Gastrocnemius medialis (tissue), 4 donors: ENCODE data around the gene KIF5A. TPM values are rescaled to one million over a fixed set of nuclear protein-coding genes. Genes with fewer than 3 reads are reported as not detected.
A peak's percentile ranks its signal among the peaks of the same experiment; 100 is the strongest.

ENCODE experiments used
- ATAC-seq, 2 donors: fragments of 150-250 bp; one replicate each; pipeline ENCODE4 v1.9.1; 2016
- DNase-seq, 2 donors: peaks; one replicate each; pipeline ENCODE4 v3.0.0-alpha.2; 2019
- H3K27ac ChIP-seq, 4 donors: fragments of 200-600 bp; sonication (generic); 1 replicate in 1 of 4; 2 replicates in 3 of 4; pipeline ENCODE4 v1.5.1; 2016 to 2018; ENCODE audit warnings: mild to moderate bottlenecking in 2 of 4, moderate library complexity in 1 of 4
- H3K27me3 ChIP-seq, 3 donors: fragments of 200-600 bp; sonication (generic) in 2 of 3; 1 replicate in 1 of 3; 2 replicates in 2 of 3; pipeline versions ENCODE4 v1.5.1 to v1.6.0; 2016 to 2019; ENCODE audit warnings: mild to moderate bottlenecking in 1 of 3, moderate library complexity in 1 of 3
- H3K36me3 ChIP-seq, 2 donors: fragments of 200-600 bp; sonication (generic) in 1 of 2; one replicate each; pipeline ENCODE4 v1.5.1; 2017 to 2018
- H3K4me1 ChIP-seq, 2 donors: fragments of 200-600 bp; sonication (generic) in 1 of 2; one replicate each; pipeline ENCODE4 v1.5.1; 2016 to 2017; ENCODE audit warnings: mild to moderate bottlenecking in 2 of 2
- H3K4me3 ChIP-seq, 4 donors: fragments of 200-600 bp; sonication (generic) in 3 of 4; 1 replicate in 1 of 4; 2 replicates in 3 of 4; pipeline ENCODE4 v1.5.1; 2016 to 2019; ENCODE audit warnings: mild to moderate bottlenecking in 2 of 4
- H3K9me3 ChIP-seq, 3 donors: fragments of 200-600 bp; sonication (generic) in 2 of 3; 1 replicate in 1 of 3; 2 replicates in 2 of 3; pipeline ENCODE4 v1.5.1; 2016 to 2019
- CTCF ChIP-seq, 5 experiments: fragments of 450-650 bp in 3 of 5; fragments of 200-600 bp in 2 of 5; sonication (generic) in 2 of 5; IDR thresholded peaks in 4 of 5; conservative IDR thresholded peaks in 1 of 5; 1 replicate in 4 of 5; 2 replicates in 1 of 5; pipeline ENCODE4 v1.5.1; 2016 to 2019; ENCODE audit warnings: antibody characterized with exemption in 5 of 5, mild to moderate bottlenecking in 3 of 5, moderate library complexity in 3 of 5
- POLR2A ChIP-seq, 2 donors: fragments of 450-650 bp; IDR thresholded peaks; one replicate each; pipeline ENCODE4 v1.6.1; 2017; ENCODE audit warnings: antibody characterized with exemption in 2 of 2, mild to moderate bottlenecking in 2 of 2, moderate library complexity in 2 of 2
- in situ Hi-C, 4 donors: fragments of 200-750 bp; cut with MboI; loops; one replicate each; pipeline versions ENCODE4 v1.15.0 to v1.8.0; 2017; ENCODE audit warnings: low sequenced_read_pairs in 4 of 4
- intact Hi-C: fragments of 100-400 bp; cut with DNase I; formaldehyde crosslinking; loops from one replicate; pipeline ENCODE4 v1.15.1; 2023; ENCODE audit warnings: low total_unique reads
- total RNA-seq, 4 donors: library from RNA; depleted of rRNA; stranded (reverse); fragments of >200 nt; gene quantifications; one replicate each; pipeline versions ENCODE4 v1.1.0 to v1.2.3, GENCODE V29; 2016

KIF5A gene
- total RNA-seq, 4 donors from 2014 or later: 0.09 to 0.36 TPM; not detected in 2

- ATAC-seq: no peak
- Histone ChIP-seq H3K4me1 (peaks cover 10 to 14% of the 10 kb centered on the region in 2 donors), H3K27ac (no peak overlapping the region), H3K27me3 (no peaks in the 10 kb centered on the region), H3K36me3 (peaks cover 2 to 94% of the 10 kb centered on the region in 2 donors), H3K9me3 (no peaks in the 10 kb centered on the region), H3K4me3 (no peak overlapping the region)
- TF ChIP-seq POLR2A (IDR thresholded peaks at IDR 0.05) (no peak), CTCF (IDR thresholded peaks at IDR 0.05 in 4 of 5, conservative IDR thresholded peaks at IDR 0.05 in 1 of 5) (no peak)
- intact Hi-C loops: loop anchor here (10.0 kb wide), 2 partner anchors 444 to 894 kb away; partner anchors contain the start of genes BAZ2A and NAB2
- in situ Hi-C loops: no loop called here
- no peak for DNase-seq
These were observed 20.9 kb upstream of the KIF5A start for GRCh38 chr12:57528831-57529555.

- peaks cover 2 to 6% of the 10 kb centered on the region in 2 donors for H3K4me1 ChIP-seq
- intact Hi-C loops: loop anchor here (10.0 kb wide), 2 partner anchors 445 to 895 kb away; partner anchors contain the start of genes BAZ2A and NAB2
- TF ChIP-seq POLR2A (IDR thresholded peaks at IDR 0.05) (no peak), CTCF (IDR thresholded peaks at IDR 0.05 in 4 of 5, conservative IDR thresholded peaks at IDR 0.05 in 1 of 5) (no peak)
- no peak overlapping the region for H3K4me3 ChIP-seq
- peak overlapping the region in 1 of 4 donors; percentile 2 for H3K27ac ChIP-seq
- in situ Hi-C loops: no loop called here
- no peaks in the 10 kb centered on the region for H3K27me3 ChIP-seq
- no peaks in the 10 kb centered on the region for H3K9me3 ChIP-seq
- ATAC-seq (no peak), DNase-seq (no peak)
- H3K36me3 ChIP-seq: peaks cover 2 to 98% of the 10 kb centered on the region in 2 donors
These were observed 20.0 kb upstream of the KIF5A start for GRCh38 chr12:57529831-57530230.

- H3K27ac ChIP-seq: no peak overlapping the region
- no peak overlapping the region for H3K4me3 ChIP-seq
- ATAC-seq (no peak), DNase-seq (no peak)
- in situ Hi-C loops (no loop called here), intact Hi-C loops (no loop called here)
- H3K27me3 ChIP-seq: no peaks in the 10 kb centered on the region
- H3K36me3 ChIP-seq: peaks cover 2 to 98% of the 10 kb centered on the region in 2 donors
- TF ChIP-seq CTCF (IDR thresholded peaks at IDR 0.05 in 4 of 5, conservative IDR thresholded peaks at IDR 0.05 in 1 of 5) (no peak), POLR2A (IDR thresholded peaks at IDR 0.05) (no peak)
- H3K4me1 ChIP-seq: peaks cover 0 to 4% of the 10 kb centered on the region in 2 donors
- H3K9me3 ChIP-seq: no peaks in the 10 kb centered on the region
These were observed 19.3 kb upstream of the KIF5A start for GRCh38 chr12:57530396-57531142.

- Histone ChIP-seq H3K4me3 (no peak overlapping the region), H3K36me3 (peaks cover 2 to 86% of the 10 kb centered on the region in 2 donors), H3K27me3 (no peaks in the 10 kb centered on the region), H3K27ac (no peak overlapping the region), H3K4me1 (no peaks in the 10 kb centered on the region), H3K9me3 (no peaks in the 10 kb centered on the region)
- in situ Hi-C loops: no loop called here
- no peak for TF ChIP-seq CTCF (IDR thresholded peaks at IDR 0.05 in 4 of 5, conservative IDR thresholded peaks at IDR 0.05 in 1 of 5)
- TF ChIP-seq POLR2A (IDR thresholded peaks at IDR 0.05): no peak
- intact Hi-C loops: no loop called here
- no peak for DNase-seq
- ATAC-seq: no peak
These were observed 18.0 kb upstream of the KIF5A start for GRCh38 chr12:57531836-57532235.
